Stimulated activated memory B cell treated with anti-CD40 and anti-IgM and Interleukin-4, amounts not matched to agents 10 μg/mL and 1 μg/mL and 100 μg/mL, for 72 hours (primary cell): ENCODE results near the gene DGCR8.

ENCODE experiments used
- ATAC-seq: fragments of 150-1000 bp; cut with Tn5 transposase; 2 replicates; pipeline ENCODE4 v1.10.0; 2021
- H3K27ac Mint-ChIP-seq: one replicate; pipeline ENCODE4 v1.8.0; 2022; ENCODE audit warnings: mild to moderate bottlenecking, mixed read lengths
- H3K27me3 Mint-ChIP-seq: one replicate; pipeline ENCODE4 v1.8.0; 2022; ENCODE audit warnings: mixed read lengths
- H3K36me3 Mint-ChIP-seq: one replicate; pipeline ENCODE4 v1.8.0; 2022; ENCODE audit warnings: mixed read lengths
- H3K4me1 Mint-ChIP-seq: one replicate; pipeline ENCODE4 v1.8.0; 2022; ENCODE audit warnings: mixed read lengths
- H3K4me3 Mint-ChIP-seq: one replicate; pipeline ENCODE4 v1.8.0; 2022; ENCODE audit warnings: mild to moderate bottlenecking, moderate library complexity, mixed read lengths
- H3K9me3 Mint-ChIP-seq: one replicate; pipeline ENCODE4 v1.8.0; 2022; ENCODE audit warnings: mixed read lengths

DGCR8 gene

DNA sequence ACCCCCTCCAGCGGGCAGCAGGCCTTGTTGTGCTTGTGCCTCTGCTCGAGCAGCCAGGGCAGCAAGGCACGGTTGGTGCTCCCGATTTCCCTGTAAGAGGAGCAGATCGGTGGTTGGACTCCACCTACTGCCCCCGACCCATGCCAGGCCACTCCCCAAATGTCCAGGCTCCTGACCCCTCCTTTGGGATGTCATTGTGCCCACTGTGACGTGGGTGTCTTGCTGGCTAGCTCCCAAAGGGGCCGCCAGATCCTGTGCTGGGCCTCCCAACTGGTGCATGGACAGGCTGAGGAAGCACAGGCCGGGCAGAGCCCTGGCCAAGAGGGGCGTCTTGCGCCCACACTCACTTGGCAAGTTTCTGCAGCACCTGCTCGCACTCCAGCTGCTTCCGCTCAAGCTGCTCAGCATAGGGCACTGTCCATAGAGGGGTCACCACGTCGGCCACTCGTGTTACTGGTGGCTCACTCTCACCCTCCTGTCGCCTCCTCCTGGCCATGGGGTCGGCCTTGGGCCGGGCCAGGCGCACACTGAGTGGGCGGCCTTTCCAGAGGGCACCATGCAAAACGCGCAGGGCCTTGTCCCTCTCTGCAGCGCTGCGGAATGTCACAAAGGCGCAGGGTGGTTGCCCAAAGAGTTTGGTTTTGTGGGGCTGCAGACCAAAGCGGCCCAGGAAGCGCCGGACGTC lies 35.8 kb downstream of the DGCR8 start, which contains the start of gene RANBP1:
Gene RANBP1 (plus strand): TSS at position 414 of the 685 bp plus-strand sequence. CDS start 81 bp downstream, at position 495.
- Mint-ChIP-seq H3K4me3 (peak within 1 kb of the TSS; percentile 93), H3K27me3 (no peaks in the 10 kb centered on the region), H3K9me3 (no peaks in the 10 kb centered on the region), H3K27ac (peak within 1 kb of the TSS; percentile 98), H3K36me3 (peaks cover 30% of the 10 kb centered on the region), H3K4me1 (peaks cover 73% of the 10 kb centered on the region)
- ATAC-seq = no peak

DNA sequence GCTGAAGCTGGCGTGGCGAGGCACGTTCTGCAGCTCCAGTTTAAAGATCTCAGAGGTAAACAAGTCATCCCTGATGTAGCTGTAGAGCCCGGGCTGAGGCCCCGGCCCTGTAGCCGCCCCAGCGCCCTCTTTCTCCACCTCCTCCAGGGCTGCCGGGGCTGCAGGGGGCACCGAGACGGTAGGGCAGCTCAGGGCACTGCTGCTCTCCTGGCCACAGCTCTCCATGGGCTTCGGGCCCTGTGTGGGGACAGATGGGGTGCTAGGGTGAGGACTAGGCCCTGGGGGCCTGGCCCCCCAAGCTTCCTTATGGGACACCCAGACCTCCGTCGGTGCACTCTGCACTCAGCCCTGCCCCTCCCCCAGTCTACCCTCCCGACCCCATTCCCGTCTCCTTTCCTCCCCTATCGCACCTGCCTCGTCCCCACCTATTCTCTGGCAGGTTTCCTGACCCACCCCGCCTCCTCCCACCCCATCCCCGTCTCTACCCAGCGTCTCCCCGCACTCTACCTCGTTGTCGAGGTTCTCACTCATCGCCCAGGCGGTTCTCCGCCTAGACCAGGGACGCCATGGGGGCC lies 36.4 kb downstream of the DGCR8 start:
- no peaks in the 10 kb centered on the region for H3K27me3 Mint-ChIP-seq
- H3K36me3 Mint-ChIP-seq = peaks cover 30% of the 10 kb centered on the region
- peaks cover 74% of the 10 kb centered on the region for H3K4me1 Mint-ChIP-seq
- peak overlapping the region; percentile 98 for H3K27ac Mint-ChIP-seq
- no peaks in the 10 kb centered on the region for H3K9me3 Mint-ChIP-seq
- peak overlapping the region; percentile 93 for H3K4me3 Mint-ChIP-seq
- no peak for ATAC-seq

DNA sequence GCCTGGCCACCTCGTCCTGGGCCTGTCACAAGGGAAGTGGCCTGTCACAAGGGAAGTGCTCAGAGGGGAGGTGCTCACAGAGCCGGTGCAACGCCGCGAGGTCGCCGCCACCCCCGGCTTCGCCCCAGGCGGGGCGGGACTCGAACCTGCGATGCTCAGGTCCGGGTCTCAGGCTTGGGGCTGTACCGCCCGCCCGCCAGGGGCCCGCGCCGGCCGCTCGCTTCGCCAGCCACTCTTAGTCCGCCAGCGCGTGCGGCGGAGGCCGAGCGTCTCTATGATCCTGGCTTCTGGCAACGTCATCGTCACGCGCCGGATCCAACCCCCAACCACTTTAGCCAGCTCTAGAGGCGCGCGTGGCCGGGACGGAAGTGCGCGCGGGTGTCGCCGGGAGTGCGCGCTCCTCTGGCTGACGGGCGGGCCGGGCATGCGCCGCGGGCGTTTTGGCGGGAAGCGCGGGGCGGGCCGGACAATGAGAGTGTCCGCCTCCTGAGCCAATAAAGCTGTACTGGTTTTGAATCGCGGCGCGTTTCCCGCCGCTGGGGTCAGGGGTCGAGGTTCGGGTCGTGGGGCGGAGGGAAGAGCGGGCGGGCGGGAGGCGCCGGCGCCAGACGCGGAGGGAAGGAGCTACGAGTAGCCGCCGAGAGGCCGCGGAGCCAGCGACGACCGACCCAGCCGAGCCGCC lies 37.1 kb downstream of the DGCR8 start, which contains the start of gene TRMT2A:
Gene TRMT2A (minus strand): TSS at position 276 of the 682 bp plus-strand sequence. CDS start 320 bp downstream, outside the sequence.
- Mint-ChIP-seq H3K36me3 (peaks cover 30% of the 10 kb centered on the region), H3K4me1 (peaks cover 75% of the 10 kb centered on the region)
- ATAC-seq = peak; percentile 93

DNA sequence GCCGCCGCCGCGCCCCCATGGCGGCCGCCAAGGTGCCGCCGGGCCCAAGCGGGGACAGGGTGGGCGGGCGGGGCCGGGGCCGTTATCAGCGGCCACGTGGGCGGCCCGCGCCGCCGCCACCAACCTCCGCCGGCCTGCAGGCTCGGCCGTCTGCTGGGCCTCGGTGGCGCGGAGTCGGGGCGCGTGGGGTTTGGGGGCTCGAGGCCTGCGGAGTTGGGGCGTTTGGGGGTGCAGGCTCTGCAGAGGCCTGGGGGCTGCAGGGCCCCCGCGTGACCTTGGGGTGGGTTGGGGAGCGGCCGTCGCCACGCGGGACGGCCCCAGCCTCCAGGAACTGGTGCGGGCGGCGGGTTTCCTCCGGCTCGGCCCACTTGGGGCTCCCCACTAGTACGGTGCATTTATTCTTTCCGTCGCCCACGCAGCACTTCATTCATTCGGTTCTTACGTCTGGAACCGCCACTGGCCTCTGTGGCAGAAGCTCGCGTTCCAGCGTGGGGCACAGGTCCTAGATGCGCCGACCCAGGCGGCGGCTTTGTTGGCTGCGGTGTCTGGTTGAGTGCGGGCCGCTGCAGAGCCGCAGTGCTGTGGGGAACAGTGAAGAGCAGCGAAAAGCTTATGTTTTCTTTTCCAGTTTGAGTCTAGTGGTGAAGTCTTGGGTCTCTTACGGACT lies 37.7 kb downstream of the DGCR8 start:
- Mint-ChIP-seq H3K9me3 (no peaks in the 10 kb centered on the region), H3K27ac (peak overlapping the region; percentile 98), H3K36me3 (peaks cover 37% of the 10 kb centered on the region), H3K27me3 (no peaks in the 10 kb centered on the region), H3K4me1 (peaks cover 75% of the 10 kb centered on the region), H3K4me3 (peak overlapping the region; percentile 93)
- ATAC-seq = peak; percentile 55

More for the DNA sequence above, 37.1 kb downstream of the DGCR8 start, which contains the start of gene TRMT2A:
- Mint-ChIP-seq H3K4me3 (peak within 1 kb of the TSS; percentile 93), H3K9me3 (no peaks in the 10 kb centered on the region), H3K27me3 (no peaks in the 10 kb centered on the region), H3K27ac (peak within 1 kb of the TSS; percentile 98)

DNA sequence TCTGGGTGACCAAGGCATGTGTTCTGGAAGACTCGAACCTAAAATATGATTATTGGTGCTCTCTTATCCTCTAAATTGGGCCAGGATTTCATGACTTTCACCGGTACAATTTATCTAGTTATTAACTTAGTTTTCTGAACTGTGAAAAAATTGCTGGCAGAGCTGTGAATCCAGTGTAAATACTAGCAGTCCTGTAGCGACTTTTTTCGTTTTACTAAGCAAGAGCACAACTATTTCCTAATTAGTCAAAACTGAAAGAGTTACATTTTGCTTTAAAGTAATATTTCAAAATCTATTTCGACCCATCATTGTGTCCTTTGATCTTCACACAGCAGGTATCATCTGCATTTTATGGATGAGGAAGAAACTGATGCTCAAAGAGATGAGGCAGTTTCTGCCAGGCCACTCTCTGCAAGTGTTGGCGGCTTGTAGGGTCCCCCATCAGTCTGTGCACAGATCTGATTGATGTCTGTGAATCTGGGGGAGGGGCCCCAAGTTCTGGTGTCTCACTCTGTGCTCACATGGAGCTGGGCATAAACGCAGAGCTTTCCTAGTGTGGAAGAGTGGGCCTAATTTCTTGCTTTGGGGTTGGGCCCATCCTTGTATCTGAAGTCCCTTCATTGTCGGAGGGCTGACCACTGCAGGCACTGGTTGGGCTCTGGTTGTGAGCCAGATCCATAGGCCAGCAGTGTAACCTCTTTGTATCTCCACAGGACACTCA lies 38.4 kb downstream of the DGCR8 start:
- H3K9me3 Mint-ChIP-seq = no peaks in the 10 kb centered on the region
- ATAC-seq = no peak
- peaks cover 80% of the 10 kb centered on the region for H3K4me1 Mint-ChIP-seq
- no peaks in the 10 kb centered on the region for H3K27me3 Mint-ChIP-seq
- peak overlapping the region; percentile 88 for H3K4me3 Mint-ChIP-seq
- H3K27ac Mint-ChIP-seq = peak overlapping the region; percentile 98
- H3K36me3 Mint-ChIP-seq = peaks cover 42% of the 10 kb centered on the region

- H3K4me3 Mint-ChIP-seq = no peak overlapping the region
- no peak for ATAC-seq
- no peaks in the 10 kb centered on the region for H3K9me3 Mint-ChIP-seq
- H3K27me3 Mint-ChIP-seq = no peaks in the 10 kb centered on the region
- peak overlapping the region; percentile 32 for H3K27ac Mint-ChIP-seq
- peaks cover 56% of the 10 kb centered on the region for H3K4me1 Mint-ChIP-seq
- peaks cover 33% of the 10 kb centered on the region for H3K36me3 Mint-ChIP-seq
Measured at GRCh38 chr22:20121856-20122415, 41.9 kb downstream of the DGCR8 start.

DNA sequence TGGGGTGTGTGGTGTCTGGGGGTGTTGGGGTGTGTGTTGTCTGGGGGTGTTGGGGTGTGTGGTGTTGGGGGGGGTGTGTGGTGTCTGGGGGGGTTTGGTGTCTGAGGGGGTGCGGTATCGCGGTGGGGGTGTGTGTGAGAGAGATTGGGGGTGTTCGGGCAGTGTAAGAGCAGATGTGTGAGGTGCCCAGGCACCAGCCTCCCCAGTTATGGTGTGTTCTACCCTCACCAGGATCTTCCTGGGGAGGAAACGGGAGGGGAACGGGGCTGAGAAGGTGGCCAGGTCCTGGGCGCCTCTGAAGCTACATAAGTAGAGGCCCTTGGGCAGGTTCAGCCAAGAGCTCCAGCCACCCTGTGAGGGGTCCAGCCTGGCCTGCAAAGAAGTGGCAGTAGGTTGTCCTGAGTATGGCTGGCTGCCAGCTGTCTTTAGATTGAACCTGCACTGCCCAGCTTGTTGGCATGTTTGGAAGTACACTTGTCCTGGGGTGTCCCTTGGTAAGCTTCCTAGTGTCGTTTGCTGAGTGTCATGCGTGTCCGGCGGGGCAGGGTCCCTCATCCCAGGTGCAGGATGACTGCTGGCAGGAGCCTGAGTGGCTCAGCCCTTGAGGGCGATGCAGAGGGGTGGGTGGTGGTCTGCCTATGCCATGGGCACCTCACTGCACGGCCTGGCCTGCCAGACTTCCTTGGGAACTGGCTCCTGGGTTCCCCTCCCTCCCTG lies 43.5 kb downstream of the DGCR8 start:
- Mint-ChIP-seq H3K4me3 (no peak overlapping the region), H3K27me3 (no peaks in the 10 kb centered on the region), H3K27ac (peak overlapping the region; percentile 32), H3K4me1 (peaks cover 60% of the 10 kb centered on the region), H3K36me3 (peaks cover 45% of the 10 kb centered on the region), H3K9me3 (no peaks in the 10 kb centered on the region)
- ATAC-seq = no peak

DNA sequence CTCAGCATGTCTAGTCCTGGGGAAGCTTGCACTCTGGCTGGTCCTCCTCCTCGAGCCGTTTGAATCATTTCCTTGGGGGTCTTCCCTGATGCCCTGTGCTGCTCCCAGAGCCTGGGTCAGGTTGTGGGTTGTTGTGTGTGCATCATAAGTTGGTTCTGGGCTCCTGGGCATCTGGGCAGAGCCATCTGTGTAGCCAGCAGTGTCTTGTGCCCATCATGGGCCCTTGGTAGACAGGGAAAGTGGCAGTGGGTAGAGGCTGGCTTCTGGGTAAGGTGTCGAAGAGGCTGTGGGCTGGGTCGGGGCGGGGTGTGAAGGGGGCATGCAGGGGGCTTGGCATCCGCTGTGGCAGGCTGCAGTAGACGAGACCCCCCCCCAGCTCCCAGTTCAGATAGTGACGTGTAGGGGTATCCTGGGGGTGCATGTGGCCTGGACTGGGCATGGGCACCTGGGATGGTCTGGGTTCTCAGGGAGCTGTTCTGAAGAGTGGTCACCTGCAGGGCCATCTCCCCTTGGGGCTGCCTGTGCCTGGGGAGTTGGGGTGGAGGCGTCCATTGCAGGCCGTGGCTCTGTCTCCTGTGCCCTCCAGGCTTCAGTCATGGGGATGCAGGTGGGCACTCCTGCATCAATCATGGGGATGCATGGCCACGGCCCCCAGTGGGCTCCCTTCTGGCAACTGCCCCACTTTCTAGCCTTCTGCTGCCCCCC lies 44.2 kb downstream of the DGCR8 start:
- Mint-ChIP-seq H3K27me3 (no peaks in the 10 kb centered on the region), H3K9me3 (no peaks in the 10 kb centered on the region), H3K4me1 (peaks cover 53% of the 10 kb centered on the region), H3K36me3 (peaks cover 40% of the 10 kb centered on the region), H3K4me3 (no peak overlapping the region), H3K27ac (no peak overlapping the region)
- no peak for ATAC-seq

GRCh38 chr22:20125201-20126174 lies 45.4 kb downstream of the DGCR8 start:
- no peak for ATAC-seq
- Mint-ChIP-seq H3K9me3 (no peaks in the 10 kb centered on the region), H3K4me3 (no peak overlapping the region), H3K4me1 (peaks cover 47% of the 10 kb centered on the region), H3K36me3 (peaks cover 40% of the 10 kb centered on the region), H3K27ac (no peak overlapping the region), H3K27me3 (no peaks in the 10 kb centered on the region)

DNA sequence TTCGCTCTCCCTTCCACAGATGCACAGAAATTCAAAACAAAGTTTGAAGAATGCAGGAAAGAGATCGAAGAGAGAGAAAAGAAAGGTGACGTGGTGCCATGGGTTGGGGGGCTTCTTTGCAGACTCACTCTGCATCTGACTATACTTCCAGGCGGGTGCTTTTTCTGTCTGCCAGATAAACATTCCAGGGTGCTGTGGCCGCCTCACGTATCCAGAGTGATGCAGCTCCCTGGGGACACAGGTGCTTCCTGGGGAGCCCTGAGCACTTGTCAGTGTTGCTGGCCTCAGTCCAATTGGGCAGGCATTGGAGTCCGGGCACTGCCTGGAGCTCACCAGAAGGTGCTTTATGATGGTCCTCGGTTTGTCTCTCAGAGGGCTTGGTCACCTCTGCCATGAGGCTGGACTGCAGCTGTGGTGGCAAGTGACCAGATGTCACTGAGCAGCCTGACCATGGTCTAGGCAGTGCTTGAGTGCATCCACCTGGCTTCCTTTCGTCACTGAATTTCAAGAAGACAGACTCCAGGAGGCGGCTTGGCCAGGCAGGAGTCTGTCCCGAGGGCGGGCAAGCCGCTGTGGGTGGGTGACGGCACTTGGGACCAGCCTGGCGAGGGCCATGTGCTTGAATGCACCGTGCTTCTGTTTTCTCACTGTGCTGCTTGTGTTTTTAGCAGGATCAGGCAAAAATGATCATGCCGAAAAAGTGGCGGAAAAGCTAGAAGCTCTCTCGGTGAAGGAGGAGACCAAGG lies 46.4 kb downstream of the DGCR8 start:
- Mint-ChIP-seq H3K27ac (no peak overlapping the region), H3K4me1 (peaks cover 40% of the 10 kb centered on the region), H3K36me3 (peaks cover 40% of the 10 kb centered on the region), H3K27me3 (no peaks in the 10 kb centered on the region), H3K4me3 (no peak overlapping the region), H3K9me3 (no peaks in the 10 kb centered on the region)
- no peak for ATAC-seq

GRCh38 chr22:20127318-20127868 lies 47.4 kb downstream of the DGCR8 start:
- H3K27ac Mint-ChIP-seq = no peak overlapping the region
- no peak overlapping the region for H3K4me3 Mint-ChIP-seq
- H3K27me3 Mint-ChIP-seq = no peaks in the 10 kb centered on the region
- no peak for ATAC-seq
- peaks cover 31% of the 10 kb centered on the region for H3K4me1 Mint-ChIP-seq
- peaks cover 37% of the 10 kb centered on the region for H3K36me3 Mint-ChIP-seq
- no peaks in the 10 kb centered on the region for H3K9me3 Mint-ChIP-seq
